ENCODE results near the gene SLC44A5. TPM values are rescaled to one million over a fixed set of nuclear protein-coding genes. Genes with fewer than 3 reads are reported as not detected.
"Not testable (repeated sequence)": the region's sequence is repeated elsewhere in the genome, so short reads cannot be mapped to it uniquely, and the experiment has no call there.

SLC44A5 gene
- total and polyA plus RNA-seq, 2 donors, result 0.77 to 5.9 TPM

GRCh38 chr1:75394386-75395139, 216.4 kb downstream of the SLC44A5 start:
- Histone ChIP-seq H3K27ac (ENCODE audit: low read depth) (no peak overlapping the region), H3K4me3 (ENCODE audit: low read depth, low read length) (no peak overlapping the region), H3K4me1 (ENCODE audit: insufficient read depth) (no peaks in the 10 kb centered on the region), H3K36me3 (ENCODE audit: insufficient read depth) (no peaks in the 10 kb centered on the region)
- no peak for DNase-seq (ENCODE audit: extremely low spot score)
- WGBS, result 64% methylated on average over 3 of the region's 3 CpGs

DNA sequence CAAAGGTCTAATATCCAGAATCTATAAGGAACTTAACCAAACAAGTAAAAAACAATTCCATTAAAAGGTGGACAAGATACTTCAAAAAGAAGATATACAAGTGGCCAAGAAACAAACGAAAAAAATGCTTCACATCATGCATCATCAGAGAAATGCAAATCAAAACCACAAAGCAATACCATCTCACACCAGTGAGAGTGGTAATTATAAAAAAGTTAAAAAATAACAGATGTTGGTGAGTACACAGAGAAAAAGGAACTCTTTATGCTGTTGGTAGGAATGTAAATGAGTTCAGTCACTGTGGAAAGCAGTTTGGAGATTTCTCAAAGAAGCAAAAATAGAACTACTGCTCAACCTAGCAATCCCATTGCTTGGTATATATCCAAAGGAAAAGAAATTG, 218.6 kb downstream of the SLC44A5 start:
- Histone ChIP-seq H3K36me3 (ENCODE audit: insufficient read depth) (no peaks in the 10 kb centered on the region), H3K4me1 (ENCODE audit: insufficient read depth) (no peaks in the 10 kb centered on the region), H3K27ac (ENCODE audit: low read depth) (no peak overlapping the region), H3K4me3 (ENCODE audit: low read depth, low read length) (no peak overlapping the region)
- no peak for DNase-seq (ENCODE audit: extremely low spot score)
- 53% methylated on average over 1 of the region's 1 CpG for WGBS

- H3K4me1 ChIP-seq (ENCODE audit: insufficient read depth); H3K27ac ChIP-seq (ENCODE audit: low read depth); H3K4me3 ChIP-seq (ENCODE audit: low read depth, low read length); DNase-seq (ENCODE audit: extremely low spot score); H3K36me3 ChIP-seq (ENCODE audit: insufficient read depth): not testable (repeated sequence)
- 67% methylated on average over 25 of the region's 25 CpGs for WGBS
Measured at GRCh38 chr1:75375476-75376447, 235.2 kb downstream of the SLC44A5 start.

GRCh38 chr1:75373542-75374159, 237.3 kb downstream of the SLC44A5 start:
- DNase-seq (ENCODE audit: extremely low spot score), result no peak
- H3K4me3 ChIP-seq (ENCODE audit: low read depth, low read length), result no peak overlapping the region
- WGBS, result 74% methylated on average over 5 of the region's 5 CpGs
- no peaks in the 10 kb centered on the region for H3K36me3 ChIP-seq (ENCODE audit: insufficient read depth)
- H3K27ac ChIP-seq (ENCODE audit: low read depth), result no peak overlapping the region
- H3K4me1 ChIP-seq (ENCODE audit: insufficient read depth), result no peaks in the 10 kb centered on the region

GRCh38 chr1:75366595-75366994, 244.3 kb downstream of the SLC44A5 start:
- H3K4me1 ChIP-seq (ENCODE audit: insufficient read depth), result no peaks in the 10 kb centered on the region
- no peak overlapping the region for H3K27ac ChIP-seq (ENCODE audit: low read depth)
- H3K4me3 ChIP-seq (ENCODE audit: low read depth, low read length), result no peak overlapping the region
- no peaks in the 10 kb centered on the region for H3K36me3 ChIP-seq (ENCODE audit: insufficient read depth)
- no peak for DNase-seq (ENCODE audit: extremely low spot score)
- WGBS, result 89% methylated on average over 1 of the region's 1 CpG

- 65% methylated on average over 2 of the region's 2 CpGs for WGBS
- no peak for DNase-seq (ENCODE audit: extremely low spot score)
- Histone ChIP-seq H3K4me3 (ENCODE audit: low read depth, low read length) (no peak overlapping the region), H3K27ac (ENCODE audit: low read depth) (no peak overlapping the region), H3K4me1 (ENCODE audit: insufficient read depth) (no peaks in the 10 kb centered on the region), H3K36me3 (ENCODE audit: insufficient read depth) (no peaks in the 10 kb centered on the region)
Measured at GRCh38 chr1:75361260-75361659, 249.7 kb downstream of the SLC44A5 start.

DNA sequence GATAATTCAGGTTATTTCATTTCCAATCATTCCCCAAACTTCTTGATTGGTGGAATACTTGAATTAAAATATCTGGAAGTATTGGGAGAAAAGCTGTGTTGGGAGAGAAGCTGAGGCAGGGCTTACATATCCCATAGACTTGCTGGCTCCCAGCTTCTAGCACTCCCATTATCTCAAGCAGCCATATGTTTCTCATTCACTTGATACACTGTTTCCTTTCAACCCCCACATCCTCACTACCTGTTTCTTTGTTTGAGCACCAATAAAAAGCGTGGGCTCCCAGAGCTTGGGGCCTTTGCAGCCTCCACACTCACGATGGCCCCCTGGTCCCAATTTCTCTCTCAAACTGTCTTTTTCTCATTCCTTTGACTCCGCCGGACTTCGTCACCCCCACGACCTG, 256.6 kb downstream of the SLC44A5 start:
- not testable (repeated sequence) for H3K36me3 ChIP-seq (ENCODE audit: insufficient read depth); DNase-seq (ENCODE audit: extremely low spot score); H3K4me1 ChIP-seq (ENCODE audit: insufficient read depth); H3K27ac ChIP-seq (ENCODE audit: low read depth); H3K4me3 ChIP-seq (ENCODE audit: low read depth, low read length)
- 60% methylated on average over 6 of the region's 6 CpGs for WGBS

DNA sequence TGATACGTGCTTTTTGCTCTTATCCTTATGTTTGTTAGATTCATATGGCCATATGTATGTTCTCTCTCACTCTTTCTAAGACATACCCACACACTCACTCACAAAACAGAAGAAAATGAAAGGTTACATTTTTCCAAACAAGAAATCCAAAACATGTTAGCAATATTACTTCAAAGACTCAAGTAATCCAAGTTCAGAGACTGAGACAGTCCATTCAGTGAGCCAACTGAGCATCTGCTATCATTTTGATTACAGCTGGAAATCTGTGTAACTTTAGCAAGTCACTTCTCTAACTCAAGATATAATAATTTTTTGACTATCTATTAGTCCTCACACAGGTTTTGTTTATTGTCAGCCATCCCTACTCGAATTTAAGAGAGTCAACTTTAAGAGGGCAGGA, 257.9 kb downstream of the SLC44A5 start:
- Histone ChIP-seq H3K4me3 (ENCODE audit: low read depth, low read length) (no peak overlapping the region), H3K4me1 (ENCODE audit: insufficient read depth) (no peaks in the 10 kb centered on the region), H3K27ac (ENCODE audit: low read depth) (no peak overlapping the region), H3K36me3 (ENCODE audit: insufficient read depth) (no peaks in the 10 kb centered on the region)
- 30% methylated on average over 2 of the region's 2 CpGs for WGBS
- DNase-seq (ENCODE audit: extremely low spot score), result no peak

- Histone ChIP-seq H3K4me3 (ENCODE audit: low read depth, low read length) (no peak overlapping the region), H3K36me3 (ENCODE audit: insufficient read depth) (no peaks in the 10 kb centered on the region), H3K4me1 (ENCODE audit: insufficient read depth) (no peaks in the 10 kb centered on the region), H3K27ac (ENCODE audit: low read depth) (no peak overlapping the region)
- WGBS, result 78% methylated on average over 2 of the region's 2 CpGs
- DNase-seq (ENCODE audit: extremely low spot score), result no peak
Measured at GRCh38 chr1:75345538-75346292, 265.2 kb downstream of the SLC44A5 start.

DNA sequence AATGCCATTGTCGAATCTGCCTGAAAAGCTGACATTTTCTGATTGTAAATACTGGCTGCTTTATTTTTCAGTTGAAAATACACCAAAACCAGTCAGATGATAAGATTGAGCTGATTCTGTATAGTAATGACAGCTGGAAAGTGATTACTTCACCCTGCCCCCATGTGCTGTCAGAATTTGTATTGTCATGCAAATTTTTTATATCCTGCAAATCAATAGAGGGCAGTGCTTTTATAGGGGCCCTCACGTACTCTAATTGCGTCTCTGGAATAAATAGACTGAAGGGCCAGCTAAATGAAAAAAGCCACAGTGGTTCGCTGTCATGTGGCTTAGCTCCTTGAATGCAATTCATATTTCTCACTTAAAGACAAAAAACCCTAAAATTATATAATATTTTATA, 268.1 kb downstream of the SLC44A5 start:
- WGBS, result 56% methylated on average over 4 of the region's 4 CpGs
- DNase-seq (ENCODE audit: extremely low spot score), result no peak
- no peaks in the 10 kb centered on the region for H3K4me1 ChIP-seq (ENCODE audit: insufficient read depth)

DNA sequence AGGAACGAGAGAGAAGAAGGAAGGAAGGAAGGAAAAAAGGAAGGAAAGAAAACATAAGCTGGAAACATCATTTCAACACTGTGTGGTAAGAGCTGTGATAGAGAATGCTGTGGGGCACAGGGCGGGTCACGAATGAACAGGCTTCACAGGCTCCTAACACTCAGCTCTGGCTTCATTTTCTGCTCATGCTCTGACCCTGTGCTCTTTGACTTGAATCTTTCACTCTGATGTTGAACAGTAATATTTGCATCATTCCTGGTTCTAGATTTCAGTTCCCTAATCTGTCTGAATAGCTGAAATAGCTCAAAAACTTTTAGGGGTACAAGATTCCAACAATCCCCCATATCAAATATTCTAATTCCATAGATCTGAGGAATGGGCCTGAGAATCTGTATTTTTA, 269.4 kb downstream of the SLC44A5 start:
- H3K36me3 ChIP-seq (ENCODE audit: insufficient read depth), result no peaks in the 10 kb centered on the region
- H3K4me1 ChIP-seq (ENCODE audit: insufficient read depth), result no peaks in the 10 kb centered on the region
- H3K4me3 ChIP-seq (ENCODE audit: low read depth, low read length), result no peak overlapping the region
- no peak overlapping the region for H3K27ac ChIP-seq (ENCODE audit: low read depth)
- DNase-seq (ENCODE audit: extremely low spot score), result no peak
- WGBS, result 79% methylated on average over 3 of the region's 3 CpGs

More for the DNA sequence above, 268.1 kb downstream of the SLC44A5 start:
- H3K4me3 ChIP-seq (ENCODE audit: low read depth, low read length), result no peak overlapping the region
- no peak overlapping the region for H3K27ac ChIP-seq (ENCODE audit: low read depth)
- no peaks in the 10 kb centered on the region for H3K36me3 ChIP-seq (ENCODE audit: insufficient read depth)

DNA sequence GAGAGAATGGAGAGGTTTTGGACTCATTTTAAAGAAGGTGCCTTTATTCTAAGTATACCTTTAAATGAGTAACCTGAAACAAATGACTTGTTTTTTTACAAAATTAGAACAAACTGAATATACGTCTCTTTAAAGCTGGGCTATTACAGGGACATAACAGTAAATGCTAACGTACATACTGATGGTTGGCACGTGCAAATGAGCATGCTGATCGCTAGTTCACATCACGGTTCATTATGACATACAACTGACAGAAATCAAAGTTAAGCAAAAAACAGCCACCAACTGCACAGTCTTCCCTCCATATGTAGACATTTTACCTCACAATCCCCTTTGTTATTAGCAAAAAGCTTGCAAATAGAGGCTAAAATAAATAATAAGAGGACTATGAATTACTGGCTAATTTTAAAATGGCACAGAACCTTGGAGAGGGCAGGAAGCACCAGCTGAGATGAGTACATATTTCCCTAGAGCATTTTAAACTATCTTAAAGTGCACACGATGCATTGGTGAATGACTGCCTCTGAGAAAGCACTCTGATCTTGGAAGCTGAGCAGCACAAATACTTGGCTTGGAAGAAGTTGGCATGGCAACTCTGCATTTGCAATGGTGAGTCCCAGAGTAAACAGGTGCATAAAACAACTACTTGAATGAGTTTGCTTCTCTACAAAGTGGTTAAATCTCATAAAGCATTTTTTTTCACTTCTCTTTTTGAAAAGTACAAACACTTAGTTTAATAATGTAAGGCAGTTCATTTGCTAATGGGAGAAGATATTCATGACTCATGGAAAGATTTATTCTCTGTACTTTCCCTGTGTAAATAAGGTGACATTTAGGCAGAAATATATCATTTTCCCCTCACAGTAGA, 272.1 kb downstream of the SLC44A5 start:
- peak; percentile 7 for DNase-seq (ENCODE audit: extremely low spot score)
- no peak overlapping the region for H3K27ac ChIP-seq (ENCODE audit: low read depth)
- H3K36me3 ChIP-seq (ENCODE audit: insufficient read depth), result no peaks in the 10 kb centered on the region
- no peaks in the 10 kb centered on the region for H3K4me1 ChIP-seq (ENCODE audit: insufficient read depth)
- WGBS, result 77% methylated on average over 6 of the region's 6 CpGs
- no peak overlapping the region for H3K4me3 ChIP-seq (ENCODE audit: low read depth, low read length)

Measured in urinary bladder (tissue), 4 donors.